Suprapubic skin (tissue), 3 donors: Measurements from ENCODE around the gene TSPAN17.

Experiments
- EP300 ChIP-seq: sonication (generic); formaldehyde crosslinking; IDR thresholded peaks from one replicate; pipeline ENCODE4 v1.6.1; 2017; ENCODE audit warnings: antibody characterized with exemption
- TF ChIP-seq, protein P1 (sequence below), 2 donors: fragments of 200-600 bp in 1 of 2; fragments of 450-650 bp in 1 of 2; sonication (generic) in 1 of 2; IDR thresholded peaks; one replicate each; pipeline ENCODE4 v1.5.1; 2016 to 2019; ENCODE audit warnings: antibody characterized with exemption in 2 of 2, mild to moderate bottlenecking in 1 of 2, moderate library complexity in 1 of 2

GRCh38 chr5:176673651-176674583 lies 26.6 kb downstream of the TSPAN17 start:
- TF ChIP-seq, protein P1, sequence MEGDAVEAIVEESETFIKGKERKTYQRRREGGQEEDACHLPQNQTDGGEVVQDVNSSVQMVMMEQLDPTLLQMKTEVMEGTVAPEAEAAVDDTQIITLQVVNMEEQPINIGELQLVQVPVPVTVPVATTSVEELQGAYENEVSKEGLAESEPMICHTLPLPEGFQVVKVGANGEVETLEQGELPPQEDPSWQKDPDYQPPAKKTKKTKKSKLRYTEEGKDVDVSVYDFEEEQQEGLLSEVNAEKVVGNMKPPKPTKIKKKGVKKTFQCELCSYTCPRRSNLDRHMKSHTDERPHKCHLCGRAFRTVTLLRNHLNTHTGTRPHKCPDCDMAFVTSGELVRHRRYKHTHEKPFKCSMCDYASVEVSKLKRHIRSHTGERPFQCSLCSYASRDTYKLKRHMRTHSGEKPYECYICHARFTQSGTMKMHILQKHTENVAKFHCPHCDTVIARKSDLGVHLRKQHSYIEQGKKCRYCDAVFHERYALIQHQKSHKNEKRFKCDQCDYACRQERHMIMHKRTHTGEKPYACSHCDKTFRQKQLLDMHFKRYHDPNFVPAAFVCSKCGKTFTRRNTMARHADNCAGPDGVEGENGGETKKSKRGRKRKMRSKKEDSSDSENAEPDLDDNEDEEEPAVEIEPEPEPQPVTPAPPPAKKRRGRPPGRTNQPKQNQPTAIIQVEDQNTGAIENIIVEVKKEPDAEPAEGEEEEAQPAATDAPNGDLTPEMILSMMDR (IDR thresholded peaks at IDR 0.05) = no peak
- no peak for TF ChIP-seq EP300
